GM12801 (cell line): ENCODE results near the gene PRDM4.

ENCODE experiments used
- TF ChIP-seq, protein P1 (sequence below): IDR thresholded peaks from one replicate; pipeline ENCODE4 v1.5.1; 2011; ENCODE audit warnings: control low read depth; ENCODE audit not compliant: insufficient read length; ENCODE audit errors: extremely low read depth

PRDM4 gene

DNA sequence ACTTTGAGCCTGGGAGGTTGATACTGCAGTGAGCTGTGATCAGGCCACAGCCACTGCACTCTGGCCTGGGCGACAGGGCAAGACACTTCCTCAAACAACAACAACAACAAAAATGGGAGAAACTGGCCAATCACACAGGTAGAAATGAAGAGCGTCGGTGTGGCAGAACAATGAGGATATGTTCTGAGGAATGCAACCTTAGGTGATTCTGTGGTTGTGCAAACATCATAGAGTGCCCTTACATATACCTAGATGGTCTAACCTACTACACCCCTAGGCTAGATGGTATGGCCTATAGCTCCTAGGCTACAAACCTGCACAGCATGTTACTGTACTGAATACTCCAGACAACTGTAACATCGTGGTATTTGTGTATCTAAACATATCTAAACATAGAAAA is 3.7 kb upstream of the PRDM4 start:
- TF ChIP-seq, protein P1, sequence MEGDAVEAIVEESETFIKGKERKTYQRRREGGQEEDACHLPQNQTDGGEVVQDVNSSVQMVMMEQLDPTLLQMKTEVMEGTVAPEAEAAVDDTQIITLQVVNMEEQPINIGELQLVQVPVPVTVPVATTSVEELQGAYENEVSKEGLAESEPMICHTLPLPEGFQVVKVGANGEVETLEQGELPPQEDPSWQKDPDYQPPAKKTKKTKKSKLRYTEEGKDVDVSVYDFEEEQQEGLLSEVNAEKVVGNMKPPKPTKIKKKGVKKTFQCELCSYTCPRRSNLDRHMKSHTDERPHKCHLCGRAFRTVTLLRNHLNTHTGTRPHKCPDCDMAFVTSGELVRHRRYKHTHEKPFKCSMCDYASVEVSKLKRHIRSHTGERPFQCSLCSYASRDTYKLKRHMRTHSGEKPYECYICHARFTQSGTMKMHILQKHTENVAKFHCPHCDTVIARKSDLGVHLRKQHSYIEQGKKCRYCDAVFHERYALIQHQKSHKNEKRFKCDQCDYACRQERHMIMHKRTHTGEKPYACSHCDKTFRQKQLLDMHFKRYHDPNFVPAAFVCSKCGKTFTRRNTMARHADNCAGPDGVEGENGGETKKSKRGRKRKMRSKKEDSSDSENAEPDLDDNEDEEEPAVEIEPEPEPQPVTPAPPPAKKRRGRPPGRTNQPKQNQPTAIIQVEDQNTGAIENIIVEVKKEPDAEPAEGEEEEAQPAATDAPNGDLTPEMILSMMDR: no peak

DNA sequence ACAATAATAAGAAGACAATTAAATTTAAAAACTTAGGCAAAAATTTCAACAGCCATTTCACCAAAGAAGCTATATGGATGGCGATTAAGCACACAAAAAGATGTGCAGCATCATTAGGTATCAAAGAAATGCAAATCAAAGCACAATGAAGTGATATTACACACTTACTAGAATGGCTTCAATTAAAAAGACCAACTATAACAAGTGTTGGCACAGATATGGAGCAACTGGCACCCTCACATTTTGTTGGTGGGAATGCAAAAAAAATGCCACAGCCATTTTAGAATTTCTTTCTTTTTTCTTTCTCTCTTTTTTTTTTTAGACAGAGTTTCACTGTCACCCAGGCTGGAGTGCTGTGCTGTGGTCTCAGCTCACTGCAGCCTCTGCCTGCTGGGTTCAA is 1.9 kb upstream of the PRDM4 start:
- TF ChIP-seq, protein P1: no peak

DNA sequence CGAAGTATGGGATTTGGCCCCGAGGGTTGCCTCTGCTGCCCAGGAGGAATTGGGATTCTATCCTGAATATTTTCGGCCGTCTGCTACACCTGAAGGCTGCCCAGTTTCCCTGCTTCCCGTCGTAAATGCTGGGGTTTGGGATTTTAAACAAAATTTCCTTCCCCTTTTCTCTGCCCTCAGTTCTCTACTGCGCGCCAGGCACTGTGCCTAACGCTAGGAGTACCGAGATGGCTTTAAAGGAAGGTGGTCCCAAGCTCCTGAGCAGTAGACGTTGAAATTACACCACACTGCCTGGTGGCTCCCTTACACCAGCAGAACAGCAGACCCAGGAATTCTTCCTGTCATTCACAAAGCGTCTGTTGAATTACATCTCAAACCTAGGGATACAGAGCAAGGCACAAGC is 566 bp upstream of the PRDM4 start:
- TF ChIP-seq, protein P1: no peak

DNA sequence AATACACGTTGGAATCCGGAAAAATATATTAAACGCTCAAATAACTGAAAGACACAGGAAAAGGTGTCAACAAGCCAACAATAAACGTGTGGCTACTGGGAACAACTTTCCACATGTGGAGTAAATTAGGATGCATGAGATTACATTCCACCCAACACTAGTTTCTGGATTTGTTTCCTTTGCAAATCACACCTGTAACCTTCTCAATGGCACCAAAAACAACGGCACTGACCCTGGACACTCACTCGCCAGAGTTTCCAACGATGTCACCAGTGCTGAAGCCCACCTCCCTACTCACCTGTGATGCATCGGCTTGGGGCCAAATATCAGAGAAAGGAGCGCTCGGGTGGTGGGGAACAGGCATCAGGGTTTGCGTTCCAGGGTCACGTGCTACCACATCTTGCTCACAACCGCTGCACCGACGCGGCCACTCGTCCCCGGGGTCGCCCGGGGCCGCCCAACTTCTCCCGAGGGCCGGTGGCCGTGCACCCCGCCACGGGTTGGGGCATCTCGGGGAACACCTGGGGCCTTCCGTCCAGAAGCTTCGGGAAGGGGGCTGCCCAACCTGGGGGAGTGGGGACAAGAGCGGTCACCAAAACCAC is 629 bp downstream of the PRDM4 start:
- TF ChIP-seq, protein P1: no peak

DNA sequence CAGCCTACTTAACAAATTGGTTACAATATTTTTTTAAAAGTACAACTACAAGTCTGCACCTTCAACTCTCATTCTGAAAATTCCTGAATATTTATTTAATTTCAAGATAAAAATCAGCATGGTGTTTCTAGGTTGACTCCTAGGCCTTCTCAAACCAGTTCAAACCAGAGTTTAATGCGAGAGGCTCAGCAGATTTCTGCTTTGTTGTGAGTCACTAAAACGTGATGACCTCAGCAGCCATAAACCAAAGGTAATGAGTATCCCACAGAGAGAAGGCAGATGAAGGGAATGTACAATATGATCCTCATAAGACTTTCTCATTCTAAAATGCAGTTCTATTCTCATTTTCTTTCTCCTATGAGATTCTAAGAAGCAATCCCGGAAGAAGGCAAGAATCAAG is 1.5 kb downstream of the PRDM4 start:
- TF ChIP-seq, protein P1: no peak

DNA sequence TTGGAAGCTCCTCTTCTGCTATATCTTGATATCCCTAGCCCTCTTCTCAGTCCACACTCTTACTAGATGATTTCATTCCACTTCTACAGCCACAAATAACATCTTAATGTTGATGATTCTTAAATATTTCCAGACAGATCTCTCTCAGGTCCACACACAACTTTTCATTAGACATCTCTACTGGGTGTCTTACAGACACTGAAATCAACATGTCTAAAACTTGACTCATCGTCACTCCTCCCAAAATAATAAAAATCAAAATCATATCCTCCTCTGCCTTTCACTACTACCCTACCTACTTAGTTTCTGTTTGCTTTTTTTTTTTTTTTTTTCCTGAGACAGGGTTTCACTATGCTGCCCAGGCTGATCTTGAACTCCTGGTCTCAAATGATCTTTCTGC is 11.9 kb downstream of the PRDM4 start:
- TF ChIP-seq, protein P1: no peak

DNA sequence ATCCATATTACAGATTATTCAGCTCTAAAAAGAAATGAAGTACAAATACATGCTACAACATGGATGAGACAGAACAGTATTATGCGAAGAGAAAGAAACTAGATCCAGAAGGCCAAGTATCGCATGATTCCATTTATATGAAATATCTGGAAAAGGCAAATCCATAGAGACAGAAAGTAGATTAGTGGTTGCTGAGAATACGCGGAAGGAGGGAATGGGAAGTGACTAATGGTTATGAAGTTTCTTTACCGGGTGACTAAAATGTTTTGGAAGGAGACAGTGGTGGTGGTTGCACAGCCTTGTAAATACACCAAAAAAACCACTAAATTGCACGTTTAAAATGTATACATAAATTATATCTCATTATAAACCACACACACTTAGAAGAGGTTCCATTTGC is 12.5 kb downstream of the PRDM4 start:
- TF ChIP-seq, protein P1: no peak

DNA sequence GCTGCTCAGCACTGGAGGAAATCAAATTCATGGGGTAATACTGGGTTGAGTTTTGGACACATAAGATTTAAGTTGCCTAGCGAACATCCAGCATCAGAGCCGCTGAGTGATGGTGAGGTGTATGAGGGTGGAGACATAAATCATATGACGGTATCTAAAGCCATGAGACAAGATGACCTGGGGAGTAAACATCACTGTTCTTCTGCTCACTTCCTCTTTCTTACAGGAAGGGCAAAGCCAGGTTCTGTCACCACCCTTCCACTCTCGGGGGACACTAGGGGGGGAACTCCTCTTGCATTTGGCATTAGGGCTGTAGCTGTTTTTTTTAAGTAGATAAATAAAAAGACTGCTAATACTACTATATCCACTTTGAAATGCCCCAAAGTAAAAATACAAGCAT is 24.0 kb downstream of the PRDM4 start:
- TF ChIP-seq, protein P1: no peak
